ENCODE measurements around the gene DCHS1. TPM values are rescaled to one million over a fixed set of nuclear protein-coding genes. Genes with fewer than 3 reads are reported as not detected.

DCHS1 gene
- total and polyA plus RNA-seq, 9 of the 15 experiments (the other 6 are each of a cell fraction or from before 2014, with no cell fraction given): 0.04 to 0.49 (median 0.14) TPM; not detected in 2

GRCh38 chr11:6604081-6604626 is 51.5 kb downstream of the DCHS1 start (continued):
- TF ChIP-seq GATAD2A (IDR thresholded peaks at IDR 0.05) (no peak), CREB3L1 (IDR thresholded peaks at IDR 0.05; ENCODE audit: borderline replicate concordance, low read depth) (0 out of 2 replicates have a peak, but pooled peaks have one; percentile 26), KAT7 (CRISPR knock-in tag; IDR thresholded peaks at IDR 0.05; ENCODE audit: borderline replicate concordance) (no peak), HES1 (IDR thresholded peaks at IDR 0.05; ENCODE audit: low read depth) (no peak), THAP12 (CRISPR knock-in tag; IDR thresholded peaks at IDR 0.05) (no peak), MAFF (IDR thresholded peaks at IDR 0.05; ENCODE audit: low read length) (no peak), PHB (CRISPR knock-in tag; IDR thresholded peaks at IDR 0.05) (no peak), BRCA1 (IDR thresholded peaks at IDR 0.05) (no peak), BRCA1 (CRISPR knock-in tag; IDR thresholded peaks at IDR 0.05) (no peak), FOSL1 (tag; conservative IDR thresholded peaks at IDR 0.05) (no peak), ZNF274 (IDR thresholded peaks at IDR 0.05; ENCODE audit: borderline replicate concordance, low read depth, low read length) (no peak), UBTF (IDR thresholded peaks at IDR 0.05; ENCODE audit: borderline replicate concordance in 1 of 2, low read depth in 2 of 2, low read length in 2 of 2) (peak; percentile 49 to 85; a peak in 2 of 4 replicates), ZNF146 (CRISPR knock-in tag; IDR thresholded peaks at IDR 0.05; ENCODE audit: unreplicated experiment) (no peak), DNMT1 (IDR thresholded peaks at IDR 0.05) (no peak), THRB (CRISPR knock-in tag; conservative IDR thresholded peaks at IDR 0.05) (no peak), CTBP1 (IDR thresholded peaks at IDR 0.05; ENCODE audit: borderline replicate concordance) (0 out of 2 replicates have a peak, but pooled peaks have one; percentile 16), SMARCC2 (IDR thresholded peaks at IDR 0.05; ENCODE audit: low read depth) (0 out of 2 replicates have a peak, but pooled peaks have one; percentile 10), ETV1 (tag; conservative IDR thresholded peaks at IDR 0.05; ENCODE audit: low read depth) (no peak), HNRNPUL1 (IDR thresholded peaks at IDR 0.05; ENCODE audit: low read length) (no peak), CREB5 (CRISPR knock-in tag; IDR thresholded peaks at IDR 0.05) (no peak)

Measured in K562 (cell line).